22Rv1 (cell line): Measurements from ENCODE around the gene PLD4.

Experiments used
- CTCF ChIP-seq: fragments of 450-650 bp; IDR thresholded peaks from 2 replicates; pipeline ENCODE4 v1.5.1; 2017; ENCODE audit warnings: mild to moderate bottlenecking
- ZFX ChIP-seq: fragments of 450-650 bp; IDR thresholded peaks from 2 replicates; pipeline ENCODE4 v1.6.1; 2017; ENCODE audit warnings: antibody characterized with exemption, borderline replicate concordance

DNA sequence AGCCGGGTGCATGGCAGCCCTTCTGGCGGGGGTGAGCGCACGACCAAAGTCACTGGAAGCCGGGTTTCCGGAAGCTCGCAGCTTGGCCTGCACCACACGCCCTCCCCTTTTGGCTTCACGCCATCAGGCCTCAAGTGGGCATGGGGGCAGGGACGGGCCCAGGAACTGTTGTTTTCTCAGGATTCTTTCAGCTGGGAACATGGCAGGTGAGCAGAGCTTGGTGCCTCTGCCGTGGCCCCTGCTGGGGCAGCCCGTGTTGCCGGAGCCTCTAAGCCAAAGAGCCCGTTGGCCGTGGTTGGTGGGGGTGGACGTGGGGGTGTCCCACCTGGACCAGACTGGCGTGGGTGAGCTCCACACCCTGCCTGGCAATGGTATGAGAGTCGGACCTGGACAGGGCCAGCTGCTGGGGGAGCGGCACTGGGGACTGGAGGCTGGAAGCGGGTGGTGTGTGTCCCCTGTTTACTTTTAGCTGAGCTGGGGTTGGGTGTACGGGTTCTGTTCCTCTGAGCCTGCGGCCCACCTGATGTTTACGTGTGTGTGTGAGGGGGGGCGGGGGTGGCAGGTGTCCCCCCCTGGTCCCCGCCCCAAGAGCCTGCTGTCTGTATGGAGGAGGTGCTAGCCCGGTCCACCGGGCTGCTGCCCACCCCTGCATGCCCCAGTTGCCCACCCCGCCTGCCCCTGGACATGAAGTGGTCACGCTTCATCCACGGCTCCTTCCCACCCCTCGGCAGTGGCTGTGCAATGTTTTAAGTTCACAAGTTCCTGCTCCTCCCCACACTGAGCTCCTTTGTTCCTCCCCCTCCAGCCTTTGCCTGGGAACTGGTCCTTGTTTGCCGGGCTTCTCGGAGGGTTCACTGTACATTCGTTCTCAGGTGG is 28.7 kb upstream of the PLD4 start:
- no peak for TF ChIP-seq CTCF
- TF ChIP-seq ZFX, result no peak
